Natural killer cell (primary cell): ENCODE measurements around the gene FAM110A. TPM values are rescaled to one million over a fixed set of nuclear protein-coding genes. Genes with fewer than 3 reads are reported as not detected.

ENCODE experiments used
- ATAC-seq, 3 donors: fragments of 150-1000 bp in 2 of 3; fragments of 200-7000 bp in 1 of 3; cut with Tn5 transposase; 1 replicate in 1 of 3; 2 replicates in 2 of 3; pipeline ENCODE4 v1.10.0; 2021; ENCODE audit warnings: mild to moderate bottlenecking in 2 of 3, moderate library complexity in 2 of 3
- DNase-seq, 2 donors: peaks; one replicate each; pipeline versions ENCODE4 v3.0.0 to v3.0.0-alpha.2; 2013 to 2021; ENCODE audit warnings: mixed read lengths in 1 of 2
- H3K27ac ChIP-seq: one replicate; pipeline ENCODE4 v1.5.1; 2013; ENCODE audit warnings: mild to moderate bottlenecking, low read length
- H3K27me3 ChIP-seq: one replicate; pipeline ENCODE4 v1.6.1; 2013; ENCODE audit warnings: low read length; ENCODE audit not compliant: control insufficient read depth, insufficient read depth
- H3K36me3 ChIP-seq: one replicate; pipeline ENCODE4 v1.6.1; 2013; ENCODE audit warnings: low read length; ENCODE audit not compliant: control insufficient read depth, insufficient read depth
- H3K4me1 ChIP-seq: one replicate; pipeline ENCODE4 v1.6.1; 2013; ENCODE audit warnings: low read length; ENCODE audit not compliant: control insufficient read depth, insufficient read depth
- H3K4me3 ChIP-seq: one replicate; pipeline ENCODE4 v1.5.1; 2013; ENCODE audit warnings: low read length
- H3K9me3 ChIP-seq: one replicate; pipeline ENCODE4 v1.6.1; 2013; ENCODE audit warnings: low read length; ENCODE audit not compliant: control insufficient read depth, insufficient read depth
- H3K27ac Mint-ChIP-seq, 2 donors: one replicate each; pipeline ENCODE4 v1.8.0; 2022; ENCODE audit warnings: mild to moderate bottlenecking in 2 of 2, mixed read lengths in 2 of 2, moderate library complexity in 1 of 2
- H3K27me3 Mint-ChIP-seq, 2 donors: one replicate each; pipeline ENCODE4 v1.8.0; 2022; ENCODE audit warnings: low read depth in 2 of 2, mixed read lengths in 2 of 2
- H3K36me3 Mint-ChIP-seq: one replicate; pipeline ENCODE4 v1.8.0; 2022; ENCODE audit warnings: mixed read lengths
- H3K4me1 Mint-ChIP-seq, 2 donors: one replicate each; pipeline ENCODE4 v1.8.0; 2022; ENCODE audit warnings: mixed read lengths in 2 of 2
- H3K4me3 Mint-ChIP-seq: one replicate; pipeline ENCODE4 v1.8.0; 2022; ENCODE audit warnings: mild to moderate bottlenecking, moderate library complexity, mixed read lengths
- H3K9me3 Mint-ChIP-seq, 2 donors: one replicate each; pipeline ENCODE4 v1.8.0; 2022; ENCODE audit warnings: mixed read lengths in 2 of 2
- CTCF ChIP-seq: fragments of 200-600 bp; IDR thresholded peaks from one replicate; pipeline ENCODE4 v1.8.0; 2022; ENCODE audit warnings: antibody characterized with exemption
- WGBS: methylation state at CpG from one replicate; pipeline ENCODE4 v1.1.7; 2013; ENCODE audit warnings: missing lambda C conversion rate; ENCODE audit not compliant: insufficient coverage; 5-methylcytosine and 5-hydroxymethylcytosine counted together
- intact Hi-C: fragments of 100-400 bp; cut with micrococcal nuclease; formaldehyde crosslinking; loops from one replicate; pipeline ENCODE4 v1.14.2; 2022
- total RNA-seq, 4 donors: library from RNA; stranded (reverse); fragments of 120-200 nt in 1 of 4; gene quantifications; one replicate each; pipeline versions ENCODE4 v1.2.3 to v1.2.4, GENCODE V29; 2013 to 2022

Gene FAM110A
- total RNA-seq, 3 donors from 2014 or later (not counting 1 experiment from before 2014, with no cell fraction given) = 25.1 to 91.0 (median 31.8) TPM

GRCh38 chr20:821046-821730, 12.3 kb upstream of the FAM110A start:
- Mint-ChIP-seq H3K27ac (no peak overlapping the region), H3K27me3 (peaks cover under 1 to 2% of the 10 kb centered on the region in 2 donors), H3K36me3 (no peaks in the 10 kb centered on the region), H3K4me1 (no peaks in the 10 kb centered on the region), H3K4me3 (no peak overlapping the region), H3K9me3 (no peaks in the 10 kb centered on the region)
- Histone ChIP-seq H3K4me1 (peaks cover 4% of the 10 kb centered on the region), H3K9me3 (no peaks in the 10 kb centered on the region), H3K36me3 (no peaks in the 10 kb centered on the region), H3K27ac (no peak overlapping the region), H3K4me3 (no peak overlapping the region), H3K27me3 (no peaks in the 10 kb centered on the region)
- ATAC-seq (no peak), DNase-seq (no peak)
- no peak for TF ChIP-seq CTCF
- 83% methylated on average over 6 of the region's 6 CpGs for WGBS
- intact Hi-C loops = no loop called here

GRCh38 chr20:821731-822065, 11.8 kb upstream of the FAM110A start:
- no peak for DNase-seq

GRCh38 chr20:822651-823573, 10.6 kb upstream of the FAM110A start:
- no peaks in the 10 kb centered on the region for H3K27me3 Mint-ChIP-seq

More at GRCh38 chr20:821731-822065, 11.8 kb upstream of the FAM110A start:
- ATAC-seq = no peak
- Mint-ChIP-seq H3K4me1 (no peaks in the 10 kb centered on the region), H3K27ac (no peak overlapping the region), H3K27me3 (no peaks in the 10 kb centered on the region), H3K9me3 (no peaks in the 10 kb centered on the region), H3K36me3 (no peaks in the 10 kb centered on the region), H3K4me3 (no peak overlapping the region)
- no peaks in the 10 kb centered on the region for H3K9me3 ChIP-seq
- H3K4me3 ChIP-seq = no peak overlapping the region
- no peaks in the 10 kb centered on the region for H3K36me3 ChIP-seq
- TF ChIP-seq CTCF = no peak
- intact Hi-C loops = no loop called here
- H3K27ac ChIP-seq = no peak overlapping the region
- H3K27me3 ChIP-seq = no peaks in the 10 kb centered on the region
- H3K4me1 ChIP-seq = peaks cover 4% of the 10 kb centered on the region
- WGBS = 94% methylated on average over 3 of the region's 3 CpGs

More at GRCh38 chr20:822651-823573, 10.6 kb upstream of the FAM110A start:
- no peak overlapping the region for H3K27ac ChIP-seq
- TF ChIP-seq CTCF = no peak
- peaks cover 4% of the 10 kb centered on the region for H3K4me1 ChIP-seq
- Mint-ChIP-seq H3K27ac (no peak overlapping the region), H3K36me3 (no peaks in the 10 kb centered on the region), H3K9me3 (no peaks in the 10 kb centered on the region), H3K4me3 (no peak overlapping the region), H3K4me1 (no peaks in the 10 kb centered on the region)
- 84% methylated on average over 10 of the region's 12 CpGs for WGBS
- no peaks in the 10 kb centered on the region for H3K27me3 ChIP-seq
- H3K9me3 ChIP-seq = no peaks in the 10 kb centered on the region
- ATAC-seq (peak in 1 of 3 donors; percentile 18), DNase-seq (no peak)
- no peaks in the 10 kb centered on the region for H3K36me3 ChIP-seq
- intact Hi-C loops = no loop called here
- H3K4me3 ChIP-seq = no peak overlapping the region
